OCI-LY1 (cell line): ENCODE results near the gene PRR15L.

ENCODE experiments used
- CTCF ChIP-seq: fragments of 200-600 bp; sonication (generic), shearing (Covaris generic); IDR thresholded peaks from 2 replicates; pipeline ENCODE4 v1.5.1; 2017; ENCODE audit warnings: mild to moderate bottlenecking, antibody characterized with exemption, low read length, moderate library complexity, mixed read lengths
- EZH2 ChIP-seq: fragments of 200-600 bp; sonication (generic), shearing (Covaris generic); IDR thresholded peaks from 2 replicates; pipeline ENCODE4 v1.8.0; 2017; ENCODE audit warnings: borderline replicate concordance, mixed run types, mild to moderate bottlenecking, antibody characterized with exemption, low read length, moderate library complexity, mixed read lengths

- TF ChIP-seq CTCF = no peak
- no peak for TF ChIP-seq EZH2
Measured at GRCh38 chr17:47905221-47905733, 52.4 kb downstream of the PRR15L start.
